ENCODE results near the gene TTC7B.

The TTC7B gene

GRCh38 chr14:90599748-90600507 lies 216.3 kb downstream of the TTC7B start:
- no peak for DNase-seq (ENCODE audit: low spot score)

GRCh38 chr14:90599339-90599738 lies 216.9 kb downstream of the TTC7B start:
- no peak for DNase-seq (ENCODE audit: low spot score)

- DNase-seq (ENCODE audit: low spot score) = no peak
These were observed 218.3 kb downstream of the TTC7B start for GRCh38 chr14:90597961-90598360.

- no peak for DNase-seq (ENCODE audit: low spot score)
These were observed 219.5 kb downstream of the TTC7B start for GRCh38 chr14:90596733-90597132.

- no peak for DNase-seq (ENCODE audit: low spot score)
These were observed 222.8 kb downstream of the TTC7B start for GRCh38 chr14:90593254-90594040.

GRCh38 chr14:90592655-90593054 lies 223.6 kb downstream of the TTC7B start:
- DNase-seq (ENCODE audit: low spot score) = no peak

GRCh38 chr14:90587918-90588317 lies 228.3 kb downstream of the TTC7B start:
- no peak for DNase-seq (ENCODE audit: low spot score)

GRCh38 chr14:90587252-90587910 lies 228.8 kb downstream of the TTC7B start:
- no peak for DNase-seq (ENCODE audit: low spot score)

- no peak for DNase-seq (ENCODE audit: low spot score)
These were observed 231.1 kb downstream of the TTC7B start for GRCh38 chr14:90585106-90585505.

- no peak for DNase-seq (ENCODE audit: low spot score)
These were observed 232.2 kb downstream of the TTC7B start for GRCh38 chr14:90583916-90584605.

- DNase-seq (ENCODE audit: low spot score) = no peak
These were observed 232.8 kb downstream of the TTC7B start for GRCh38 chr14:90583427-90583826.

- DNase-seq (ENCODE audit: low spot score) = no peak
These were observed 234.1 kb downstream of the TTC7B start for GRCh38 chr14:90582166-90582565.

GRCh38 chr14:90581745-90582144 lies 234.5 kb downstream of the TTC7B start:
- no peak for DNase-seq (ENCODE audit: low spot score)

GRCh38 chr14:90580377-90581335 lies 235.6 kb downstream of the TTC7B start:
- DNase-seq (ENCODE audit: low spot score) = no peak

- no peak for DNase-seq (ENCODE audit: low spot score)
These were observed 236.4 kb downstream of the TTC7B start for GRCh38 chr14:90579816-90580215.

GRCh38 chr14:90579088-90579487 lies 237.1 kb downstream of the TTC7B start:
- no peak for DNase-seq (ENCODE audit: low spot score)

GRCh38 chr14:90578283-90578985 lies 237.8 kb downstream of the TTC7B start:
- no peak for DNase-seq (ENCODE audit: low spot score)

GRCh38 chr14:90577661-90578282 lies 238.5 kb downstream of the TTC7B start:
- no peak for DNase-seq (ENCODE audit: low spot score)

GRCh38 chr14:90576981-90577660 lies 239.1 kb downstream of the TTC7B start:
- DNase-seq (ENCODE audit: low spot score) = no peak
